ENCODE data around the gene FBXL7.

Gene FBXL7

GRCh38 chr5:15720515-15720914 is 220.5 kb downstream of the FBXL7 start:
- no peak for ATAC-seq

- ATAC-seq, result no peak
These were observed 222.3 kb downstream of the FBXL7 start for GRCh38 chr5:15722305-15722704.

- ATAC-seq, result no peak
These were observed 227.4 kb downstream of the FBXL7 start for GRCh38 chr5:15727375-15727774.

- no peak for ATAC-seq
These were observed 228.8 kb downstream of the FBXL7 start for GRCh38 chr5:15728811-15729210.

GRCh38 chr5:15731699-15732098 is 231.7 kb downstream of the FBXL7 start:
- no peak for ATAC-seq

- ATAC-seq, result no peak
These were observed 234.1 kb downstream of the FBXL7 start for GRCh38 chr5:15734058-15734457.

- no peak for ATAC-seq
These were observed 237.2 kb downstream of the FBXL7 start for GRCh38 chr5:15737036-15737821.

GRCh38 chr5:15737871-15738664 is 238.1 kb downstream of the FBXL7 start:
- ATAC-seq, result no peak

- no peak for ATAC-seq
These were observed 240.4 kb downstream of the FBXL7 start for GRCh38 chr5:15740383-15740782.

- ATAC-seq, result no peak
These were observed 241.6 kb downstream of the FBXL7 start for GRCh38 chr5:15741591-15741990.

GRCh38 chr5:15746833-15747232 is 246.9 kb downstream of the FBXL7 start:
- ATAC-seq, result no peak

- ATAC-seq, result no peak
These were observed 248.3 kb downstream of the FBXL7 start for GRCh38 chr5:15748266-15748665.

GRCh38 chr5:15752663-15753285 is 252.8 kb downstream of the FBXL7 start:
- no peak for ATAC-seq

- ATAC-seq, result no peak
These were observed 253.8 kb downstream of the FBXL7 start for GRCh38 chr5:15753752-15754151.

GRCh38 chr5:15757103-15757502 is 257.1 kb downstream of the FBXL7 start:
- no peak for ATAC-seq

GRCh38 chr5:15757619-15758018 is 257.6 kb downstream of the FBXL7 start:
- ATAC-seq, result no peak

- no peak for ATAC-seq
These were observed 262.7 kb downstream of the FBXL7 start for GRCh38 chr5:15762668-15763067.

- ATAC-seq, result no peak
These were observed 263.8 kb downstream of the FBXL7 start for GRCh38 chr5:15763754-15764153.

GRCh38 chr5:15768936-15769335 is 269.0 kb downstream of the FBXL7 start:
- no peak for ATAC-seq

- no peak for ATAC-seq
These were observed 272.2 kb downstream of the FBXL7 start for GRCh38 chr5:15772131-15772530.

- ATAC-seq, result no peak
These were observed 274.7 kb downstream of the FBXL7 start for GRCh38 chr5:15774632-15775031.

GRCh38 chr5:15776346-15776745 is 276.4 kb downstream of the FBXL7 start:
- ATAC-seq, result no peak

- ATAC-seq, result no peak
These were observed 283.8 kb downstream of the FBXL7 start for GRCh38 chr5:15783734-15784133.

GRCh38 chr5:15785531-15785981 is 285.6 kb downstream of the FBXL7 start:
- ATAC-seq, result no peak

All from activated CD4-positive, CD25-positive, alpha-beta regulatory T cell treated with anti-CD3 and anti-CD28 coated beads, Interleukin-2, amount 50 U/mL, for 24 hours (primary cell).